HTERT RPE-1 (cell line): Measurements from ENCODE around the gene OR2G2.

Experiments used
- in situ Hi-C: fragments of 300-500 bp; cut with MboI; formaldehyde crosslinking; loops from 4 replicates; pipeline ENCODE4 v1.14.3; 2020; ENCODE audit warnings: low sequenced_read_pairs

Gene OR2G2, protein sequence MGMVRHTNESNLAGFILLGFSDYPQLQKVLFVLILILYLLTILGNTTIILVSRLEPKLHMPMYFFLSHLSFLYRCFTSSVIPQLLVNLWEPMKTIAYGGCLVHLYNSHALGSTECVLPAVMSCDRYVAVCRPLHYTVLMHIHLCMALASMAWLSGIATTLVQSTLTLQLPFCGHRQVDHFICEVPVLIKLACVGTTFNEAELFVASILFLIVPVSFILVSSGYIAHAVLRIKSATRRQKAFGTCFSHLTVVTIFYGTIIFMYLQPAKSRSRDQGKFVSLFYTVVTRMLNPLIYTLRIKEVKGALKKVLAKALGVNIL

DNA sequence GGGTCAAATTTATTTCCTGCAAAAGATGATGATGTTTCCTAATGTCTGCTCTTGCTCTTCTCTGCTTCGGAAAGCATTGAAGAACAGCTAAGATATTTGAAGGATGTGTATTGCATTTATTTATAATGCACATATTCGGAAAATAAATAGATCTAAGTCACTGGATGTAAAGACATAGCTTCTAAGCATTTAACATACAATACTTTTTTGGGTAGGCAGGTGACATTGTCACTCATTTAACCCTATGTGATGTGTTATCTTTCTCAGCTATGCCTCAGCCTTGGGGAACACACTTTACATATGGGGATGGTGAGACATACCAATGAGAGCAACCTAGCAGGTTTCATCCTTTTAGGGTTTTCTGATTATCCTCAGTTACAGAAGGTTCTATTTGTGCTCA, at the start of gene OR2G2:
Gene OR2G2, plus strand, starts transcription at position 301 of the 400 bp plus-strand sequence. Its CDS starts 0 bp downstream, at position 301.
- in situ Hi-C loops, result no loop called here

DNA sequence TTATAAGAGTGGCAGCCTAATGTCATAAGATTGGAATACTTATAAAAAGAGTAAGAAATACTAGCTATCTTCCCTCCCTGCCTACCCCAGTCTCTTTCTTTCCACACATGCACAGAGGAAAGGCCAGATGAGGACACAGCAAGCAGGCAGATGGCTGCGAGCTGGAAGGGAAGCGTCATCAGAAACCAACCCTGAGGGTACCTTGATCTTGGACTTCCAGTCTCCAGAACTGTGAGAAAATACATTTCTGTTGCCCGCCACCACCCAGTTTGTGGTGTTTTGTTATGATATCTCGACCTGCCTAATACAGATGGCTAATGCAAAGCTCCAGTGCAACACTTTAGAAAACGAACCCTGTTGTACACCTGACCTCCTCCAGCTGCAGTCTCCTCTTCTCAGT, 49.6 kb upstream of the OR2G2 start:
- in situ Hi-C loops, result no loop called here

DNA sequence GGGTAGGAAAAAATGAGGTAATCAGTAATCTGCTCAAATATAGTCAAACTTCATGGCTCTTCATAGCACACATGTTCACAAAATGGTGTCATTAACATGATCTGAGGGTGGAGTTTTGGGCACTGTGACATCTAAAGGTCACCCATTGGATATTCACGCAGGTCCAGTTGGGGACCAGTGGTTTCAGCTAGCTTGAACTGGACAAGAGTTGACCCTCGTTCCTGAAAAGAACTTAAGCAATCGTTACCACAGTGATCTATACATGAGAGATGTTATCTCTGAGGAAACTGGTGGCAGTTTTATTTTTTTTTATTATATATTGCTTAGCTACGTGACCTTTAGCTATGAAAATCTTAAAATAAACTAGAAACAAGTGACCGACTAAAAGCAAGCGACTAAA, 48.9 kb upstream of the OR2G2 start:
- in situ Hi-C loops, result no loop called here

DNA sequence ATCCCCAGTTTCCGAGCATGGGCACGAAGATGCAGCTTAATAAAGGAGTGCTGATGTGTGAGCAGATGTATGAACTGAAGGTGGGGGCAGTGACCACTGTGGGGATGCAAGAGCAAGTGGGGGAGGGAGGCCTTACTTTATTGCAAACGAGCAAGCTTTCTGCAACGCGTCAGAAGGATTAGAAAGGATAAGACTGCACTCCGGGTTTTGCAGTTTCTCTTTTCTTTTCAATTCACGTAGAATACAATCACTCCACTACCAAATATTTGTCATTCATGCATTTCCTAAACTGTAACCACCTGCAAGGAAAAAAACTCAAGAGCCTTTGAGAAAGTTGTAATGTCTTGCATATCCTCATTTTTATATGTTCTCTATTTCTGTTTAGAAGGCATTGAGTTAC, 47.6 kb upstream of the OR2G2 start:
- in situ Hi-C loops, result no loop called here

DNA sequence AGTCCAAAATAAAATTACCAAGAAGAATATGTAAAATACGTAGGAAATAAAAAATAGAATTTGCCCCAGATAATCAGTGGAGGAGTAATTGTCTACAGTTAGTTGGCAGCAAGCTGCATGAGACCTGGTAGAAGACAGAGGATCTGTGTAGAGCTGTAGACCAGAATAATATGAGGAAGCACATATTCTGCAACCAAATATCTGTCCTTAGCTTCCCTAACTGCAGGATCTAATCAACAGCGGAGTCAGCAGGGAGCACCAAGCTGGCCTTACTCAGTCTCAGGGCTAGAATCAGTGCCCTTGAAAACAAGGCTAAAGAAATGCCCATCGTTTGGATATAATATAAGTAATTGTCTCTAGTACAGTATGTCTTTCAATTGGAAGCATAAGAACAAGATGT, 45.3 kb upstream of the OR2G2 start:
- in situ Hi-C loops, result no loop called here

DNA sequence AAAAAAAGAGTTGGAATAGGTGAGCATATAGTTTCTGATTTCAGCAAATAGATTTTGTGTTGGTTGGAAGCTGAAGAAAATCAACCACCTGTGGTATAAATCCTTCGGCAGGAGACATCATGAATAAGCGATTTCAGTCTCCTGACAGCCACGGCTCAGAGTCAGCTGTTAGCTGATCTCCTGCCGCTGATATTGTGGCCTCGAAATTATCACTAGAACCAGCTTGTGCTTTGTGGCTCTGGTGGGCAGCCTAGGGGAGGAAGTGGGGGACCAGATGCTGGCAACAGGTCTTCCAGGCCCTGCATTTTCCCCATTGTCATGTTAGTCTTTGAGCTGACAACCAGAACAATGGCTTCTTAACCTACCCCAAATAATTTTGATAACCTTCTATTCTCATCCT, 40.1 kb upstream of the OR2G2 start:
- in situ Hi-C loops, result no loop called here

DNA sequence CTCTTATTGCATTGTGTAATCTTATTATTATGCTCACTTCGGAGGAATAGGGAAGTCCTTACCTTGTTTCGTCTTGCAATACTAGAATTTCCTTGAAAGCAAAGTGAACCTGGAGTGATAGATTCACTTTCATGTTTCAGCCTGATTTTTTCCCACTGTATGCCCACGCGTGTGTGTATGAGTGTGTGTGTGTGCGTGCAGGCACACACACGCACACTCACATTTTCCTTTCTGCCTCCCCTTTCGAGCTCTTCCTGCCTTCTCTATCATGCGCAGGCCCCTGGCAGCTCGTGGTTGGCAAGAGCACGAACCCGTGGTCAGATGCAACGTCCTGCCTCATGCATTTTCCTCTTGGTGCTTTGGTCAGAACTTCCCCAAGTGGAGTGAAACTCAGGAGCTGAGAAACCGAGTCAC, 39.4 kb upstream of the OR2G2 start, which contains the start of gene GCSAML:
Gene GCSAML, plus strand, starts transcription at position 366 of the 414 bp plus-strand sequence. CDS start 58 bp downstream, outside the sequence.
- in situ Hi-C loops, result no loop called here

DNA sequence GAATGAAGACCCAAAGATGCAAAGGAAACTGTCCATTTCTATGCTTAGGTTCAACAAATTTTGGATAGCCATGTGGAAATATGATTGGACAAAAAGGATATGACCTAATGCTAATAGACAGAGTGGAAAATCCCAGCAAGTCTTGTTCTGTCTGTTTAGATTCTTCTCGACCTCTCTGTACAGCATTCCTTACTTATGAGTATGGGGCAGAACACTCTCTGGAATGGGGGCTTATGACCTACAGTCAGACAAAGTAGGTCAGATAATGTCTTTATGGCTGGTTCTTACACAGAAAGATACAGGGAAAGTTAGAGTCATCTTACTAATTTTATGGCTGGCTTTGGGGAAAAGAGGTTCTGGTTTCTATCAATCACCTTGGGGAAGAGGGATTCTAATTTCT, 36.4 kb upstream of the OR2G2 start:
- in situ Hi-C loops, result no loop called here

DNA sequence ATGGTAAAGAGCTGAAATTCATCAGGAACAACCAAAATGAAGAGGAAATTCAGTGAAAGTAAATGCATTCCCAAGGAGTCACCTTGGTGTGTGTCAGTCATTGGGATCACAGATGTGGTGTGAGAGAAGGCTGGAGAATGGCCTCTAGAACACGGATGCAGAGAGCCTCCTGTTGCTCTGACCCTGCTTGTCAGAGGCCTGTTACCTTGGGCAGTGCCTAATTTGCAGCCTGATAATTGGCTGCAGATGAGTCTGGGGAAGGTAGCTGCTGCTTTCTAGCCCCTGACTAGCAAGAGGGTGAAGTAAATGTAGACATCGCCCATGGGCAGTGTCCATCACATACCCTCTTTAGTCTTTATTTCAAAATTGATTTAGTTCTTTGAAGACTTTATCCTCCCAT, 35.9 kb upstream of the OR2G2 start:
- in situ Hi-C loops, result no loop called here

DNA sequence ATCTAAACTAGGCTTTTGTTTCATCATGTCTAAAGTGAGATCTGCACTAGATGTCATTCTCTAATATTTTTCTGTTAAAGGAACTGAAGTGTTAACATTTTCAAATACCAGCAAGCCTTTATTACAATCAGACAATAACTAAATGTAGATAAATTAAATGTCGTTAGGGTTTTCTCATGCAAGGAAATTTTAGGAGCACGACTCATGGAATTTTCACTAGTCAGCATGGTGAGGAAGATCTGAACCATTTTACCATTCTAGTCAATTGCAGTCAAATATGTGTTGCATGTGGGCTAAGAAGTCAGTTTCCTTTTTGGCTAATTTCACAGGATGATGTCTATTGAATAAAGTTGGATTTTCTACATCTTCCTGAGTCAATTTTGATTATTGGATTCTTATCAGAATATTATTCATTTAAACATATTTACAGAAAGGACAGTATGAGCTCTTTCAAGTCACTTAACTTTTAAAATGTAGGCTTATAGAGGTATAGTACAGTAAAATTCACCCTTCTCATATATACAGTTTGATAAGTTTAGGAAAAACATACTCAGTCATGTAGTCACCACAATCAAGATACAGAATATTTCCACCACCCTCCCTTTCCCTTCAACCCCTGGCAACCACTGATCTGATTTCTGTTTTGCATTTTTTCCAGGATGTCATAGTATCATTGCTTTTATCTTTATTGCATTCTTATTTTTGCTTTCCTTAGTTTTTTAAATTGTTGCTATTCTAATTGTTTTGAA, 30.1 kb upstream of the OR2G2 start:
- in situ Hi-C loops, result no loop called here

DNA sequence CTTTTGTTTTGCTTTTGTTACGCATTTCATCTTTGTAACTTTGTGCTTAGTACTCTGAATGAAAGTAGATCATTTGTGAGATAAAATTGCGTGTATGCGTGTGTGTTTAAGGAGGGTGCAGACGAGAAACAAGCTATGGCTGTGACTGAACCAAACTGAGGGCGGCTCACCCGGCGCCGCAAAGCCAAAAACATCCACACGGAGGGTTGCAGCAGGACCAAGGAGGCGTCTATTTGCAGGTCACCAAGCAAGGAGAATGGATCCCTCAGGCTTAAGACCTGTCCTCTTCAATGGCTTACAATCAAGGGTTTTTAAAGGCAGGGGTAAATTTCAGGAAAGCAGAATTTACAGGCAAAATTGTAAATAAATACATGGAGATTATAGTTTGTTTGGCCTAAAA, 26.4 kb upstream of the OR2G2 start:
- in situ Hi-C loops, result no loop called here

DNA sequence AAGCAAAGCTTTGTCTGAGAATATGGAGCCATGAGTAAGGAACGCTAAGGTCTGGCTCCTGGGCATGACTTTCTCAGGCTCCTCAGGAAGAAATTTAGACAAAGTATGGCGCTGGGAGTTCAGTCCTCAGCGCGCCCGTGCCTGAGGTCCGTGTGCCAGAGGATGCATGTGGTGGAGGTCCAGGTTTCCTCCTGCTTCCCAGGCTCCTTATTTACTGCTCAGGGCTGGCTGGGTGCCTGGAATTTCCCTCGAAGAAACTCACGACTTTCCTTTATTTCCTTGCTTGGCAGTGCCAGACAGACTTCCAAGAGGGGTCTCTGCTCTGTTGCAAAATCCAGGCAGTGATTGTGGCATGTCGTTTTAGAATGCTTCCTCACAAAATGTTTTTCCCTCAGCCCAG, 26.0 kb upstream of the OR2G2 start:
- in situ Hi-C loops, result no loop called here

DNA sequence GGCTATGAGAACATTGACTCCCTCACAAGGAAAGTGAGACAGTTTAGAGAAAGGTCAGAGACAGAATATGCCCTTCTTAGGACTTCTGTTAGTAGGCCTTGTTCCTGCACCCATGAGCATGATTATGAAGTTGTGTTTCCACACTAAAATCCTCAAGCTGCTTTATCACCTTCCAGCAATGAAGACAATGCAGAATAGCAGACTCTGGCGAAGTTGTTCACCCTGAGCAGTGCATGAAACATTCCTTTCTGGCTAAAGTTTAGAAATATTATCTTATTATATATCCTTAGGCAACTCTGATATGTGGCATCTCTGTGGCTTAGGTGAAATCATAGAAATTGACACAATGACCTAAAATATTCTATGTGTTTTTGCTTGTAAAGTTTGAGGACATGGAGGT, 13.9 kb upstream of the OR2G2 start:
- in situ Hi-C loops, result no loop called here

DNA sequence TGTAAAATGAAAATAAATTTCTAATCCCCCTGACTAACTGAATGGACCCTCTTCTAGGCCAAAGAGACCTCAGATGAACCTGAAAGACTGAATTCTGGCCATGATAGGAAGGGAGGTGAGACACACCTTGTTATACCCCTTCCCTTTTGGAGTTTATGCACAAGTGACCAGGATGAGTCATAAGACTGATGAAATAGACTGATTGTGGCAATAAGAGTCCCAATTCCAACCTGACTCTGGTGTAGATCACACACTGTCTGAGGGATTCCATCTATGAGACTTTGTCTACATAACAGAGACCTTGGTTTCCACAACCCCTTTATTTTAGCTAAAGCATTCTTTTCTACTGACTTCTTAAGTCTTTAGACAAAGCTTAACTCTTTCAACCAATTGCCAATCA, 13.5 kb upstream of the OR2G2 start:
- in situ Hi-C loops, result no loop called here

DNA sequence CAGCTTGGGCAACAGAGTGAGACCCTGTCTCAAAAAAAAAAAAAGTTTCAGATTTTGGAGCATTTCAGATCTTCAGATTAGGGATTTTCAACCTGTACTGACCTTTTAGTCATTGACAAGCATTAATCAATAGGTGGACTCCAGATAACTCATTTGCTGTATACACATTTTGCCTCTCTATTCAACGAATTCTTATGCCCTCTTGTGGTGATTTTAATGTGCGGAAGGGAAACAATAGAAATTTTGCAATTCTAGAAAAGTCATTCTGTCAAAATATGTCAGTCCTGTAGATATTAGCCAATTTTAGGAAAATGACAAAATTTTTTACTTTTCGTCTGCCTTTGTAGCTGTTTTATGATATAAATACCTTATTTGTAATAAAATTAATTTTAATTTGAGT, 11.6 kb upstream of the OR2G2 start:
- in situ Hi-C loops, result no loop called here

DNA sequence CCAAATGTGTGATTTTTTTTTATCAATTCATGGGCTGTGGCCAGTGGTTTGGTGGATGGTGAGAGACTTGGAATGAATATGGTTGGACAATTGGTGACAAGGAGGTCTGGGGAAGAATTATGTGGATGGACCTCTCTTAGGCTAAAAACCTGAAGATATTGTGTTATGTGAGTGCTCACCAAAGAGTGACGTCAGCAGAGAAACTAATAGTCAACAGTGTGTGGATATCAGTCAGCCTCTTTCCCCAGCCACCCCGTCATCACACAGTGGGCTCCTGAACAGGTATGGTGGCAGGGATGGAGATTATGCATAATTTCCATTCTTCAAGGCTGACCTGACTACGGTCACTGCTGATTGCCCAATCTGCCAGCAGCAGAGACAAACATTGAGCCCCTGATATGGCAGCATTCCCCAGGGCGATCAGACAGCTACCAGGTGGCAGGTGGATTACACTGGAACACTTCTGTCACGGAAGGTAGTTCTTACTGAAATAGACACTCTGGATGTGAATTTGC, 9.2 kb upstream of the OR2G2 start:
- in situ Hi-C loops, result no loop called here

DNA sequence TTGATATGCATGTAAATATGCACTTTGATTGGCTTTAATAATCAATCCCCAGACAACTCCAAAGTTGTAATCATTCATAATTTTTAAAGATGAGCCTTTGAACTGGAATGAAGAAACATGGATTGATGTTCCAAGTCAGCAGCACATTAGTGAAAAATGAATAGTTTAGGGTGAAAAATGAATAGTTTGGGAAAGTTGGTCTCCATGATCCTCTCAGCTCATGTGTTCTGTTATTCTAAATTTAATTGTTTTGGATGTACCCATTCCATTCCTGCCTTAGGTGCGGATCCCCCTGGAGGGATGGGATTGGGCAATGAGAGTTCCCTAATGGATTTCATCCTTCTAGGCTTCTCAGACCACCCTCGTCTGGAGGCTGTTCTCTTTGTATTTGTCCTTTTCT, 17.1 kb downstream of the OR2G2 start, which contains the start of gene OR2G3:
Gene OR2G3, plus strand, starts transcription at position 301 of the 400 bp plus-strand sequence. Its CDS starts 0 bp downstream, at position 301.
- in situ Hi-C loops, result no loop called here

DNA sequence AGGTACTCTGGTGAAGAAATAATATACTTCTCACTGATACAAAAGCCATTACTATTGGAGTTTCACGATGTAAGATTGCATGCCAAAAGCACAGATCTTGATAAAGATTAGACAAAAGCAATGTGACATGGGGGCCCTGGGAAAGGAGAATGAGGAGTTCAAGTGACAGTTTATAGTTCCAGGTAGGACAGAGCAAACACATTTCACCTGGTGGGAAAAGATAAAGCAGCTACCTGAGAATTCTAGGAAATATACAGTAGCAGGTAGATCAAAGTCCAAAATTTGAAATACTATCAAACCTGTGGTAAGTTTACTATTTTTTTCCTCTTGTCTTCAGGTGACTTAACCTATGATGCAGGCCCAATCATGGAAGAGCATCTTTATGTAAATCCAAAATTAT, 25.2 kb downstream of the OR2G2 start:
- in situ Hi-C loops, result no loop called here

DNA sequence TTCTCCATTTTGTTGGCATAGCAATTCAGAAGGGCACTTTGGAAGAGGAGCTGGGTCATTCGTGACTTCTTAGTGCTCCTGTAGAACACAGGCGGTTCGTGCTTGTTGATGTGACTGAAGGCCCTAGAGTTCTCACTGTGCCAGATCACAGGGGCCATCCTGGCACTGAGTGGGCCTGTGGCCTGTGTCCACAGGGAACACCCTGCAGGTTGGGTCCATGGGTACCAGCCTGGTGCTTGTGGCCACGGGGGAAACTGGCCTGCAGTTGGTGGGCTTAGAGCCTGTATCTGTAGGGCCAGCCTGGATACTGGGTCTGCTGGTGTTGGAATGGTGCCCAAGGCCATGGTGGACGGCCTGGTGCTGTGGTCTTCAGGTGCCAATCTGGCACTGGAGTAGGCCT, 26.5 kb downstream of the OR2G2 start:
- in situ Hi-C loops, result no loop called here

DNA sequence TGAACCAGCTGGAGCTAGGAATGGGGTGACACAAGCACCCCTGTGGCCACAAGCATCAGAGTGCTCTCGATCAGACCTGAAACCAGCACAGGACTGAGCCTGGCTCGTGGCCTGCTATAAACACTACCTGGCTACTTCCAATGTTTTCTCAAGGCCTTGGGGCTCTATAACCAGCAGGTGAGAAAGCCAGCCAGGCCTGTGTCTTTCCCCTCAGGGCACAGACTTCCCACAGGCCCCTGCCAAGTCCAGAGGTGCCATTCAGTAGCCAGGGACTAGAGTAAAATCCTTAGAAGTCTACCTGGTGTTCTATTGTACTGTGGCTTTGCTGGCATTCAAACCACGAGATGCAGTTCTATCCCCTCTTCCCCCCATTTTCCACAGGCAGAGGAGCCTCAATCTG, 39.8 kb downstream of the OR2G2 start:
- in situ Hi-C loops, result no loop called here

DNA sequence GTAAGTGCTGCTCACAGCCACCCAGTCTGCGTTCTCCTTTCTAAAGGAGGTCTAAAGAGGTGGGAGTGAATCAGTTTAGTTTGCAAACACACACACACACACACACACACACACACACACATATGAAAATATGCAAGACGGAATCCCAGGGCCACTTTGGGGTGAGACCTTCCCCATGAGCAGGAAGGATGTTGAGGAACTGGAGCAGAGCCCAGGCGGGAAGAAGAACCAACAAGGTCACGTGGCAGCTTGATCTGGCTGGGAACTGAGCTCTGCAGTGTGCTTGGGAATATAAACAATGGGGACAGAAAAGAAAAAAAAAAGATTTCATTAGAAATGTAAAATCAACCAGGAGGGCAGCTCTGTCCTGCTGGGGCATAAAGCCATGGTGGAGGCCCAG, 49.9 kb downstream of the OR2G2 start:
- in situ Hi-C loops, result no loop called here

DNA sequence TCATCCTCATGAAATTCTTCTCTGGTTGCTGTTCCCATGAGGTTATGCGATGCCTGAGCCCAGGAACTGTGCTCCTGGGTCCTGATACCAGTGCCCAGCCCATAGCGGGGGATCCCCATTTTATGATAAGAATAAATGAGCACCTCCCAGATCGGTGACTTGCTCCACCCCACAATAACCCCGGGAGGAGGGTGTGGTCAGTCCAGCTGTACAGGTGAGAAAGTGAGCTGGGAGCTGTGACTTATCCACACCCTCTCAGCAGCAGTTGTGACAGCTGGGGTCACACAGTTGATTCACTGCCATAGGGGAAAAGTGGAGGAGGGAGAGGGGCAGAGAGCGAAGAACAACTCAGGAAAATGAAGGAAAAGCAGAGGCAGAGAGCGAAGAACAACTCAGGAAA, 50.6 kb downstream of the OR2G2 start:
- in situ Hi-C loops, result no loop called here
